NCI-H2227 (cell line): Measurements from ENCODE around the gene BAZ1A.

Source experiments
- DNase-seq: peaks from one replicate; lab custom pipeline; 2025; ENCODE audit not compliant: unreplicated experiment; lab: John Stamatoyannopoulos, UW

BAZ1A gene

DNA sequence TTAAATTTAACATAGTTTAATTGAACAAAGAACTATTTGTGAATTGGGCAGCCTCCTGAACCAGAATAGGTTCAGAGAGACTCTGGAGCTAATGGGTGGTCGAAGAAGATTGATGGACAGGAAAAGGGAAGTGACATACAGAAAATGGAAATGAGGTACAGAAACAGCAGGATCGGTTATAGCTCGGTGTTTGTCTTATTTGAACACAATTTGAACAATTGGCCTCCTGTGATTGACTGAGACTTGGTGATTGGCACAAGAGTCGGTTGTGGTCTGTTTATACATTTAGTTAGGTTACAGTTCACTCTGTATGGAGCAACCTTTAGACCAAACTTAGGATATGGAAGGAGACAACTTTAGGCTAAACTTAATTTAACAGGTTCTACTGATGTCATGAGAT lies 142.4 kb downstream of the BAZ1A start:
- DNase-seq: no peak

DNA sequence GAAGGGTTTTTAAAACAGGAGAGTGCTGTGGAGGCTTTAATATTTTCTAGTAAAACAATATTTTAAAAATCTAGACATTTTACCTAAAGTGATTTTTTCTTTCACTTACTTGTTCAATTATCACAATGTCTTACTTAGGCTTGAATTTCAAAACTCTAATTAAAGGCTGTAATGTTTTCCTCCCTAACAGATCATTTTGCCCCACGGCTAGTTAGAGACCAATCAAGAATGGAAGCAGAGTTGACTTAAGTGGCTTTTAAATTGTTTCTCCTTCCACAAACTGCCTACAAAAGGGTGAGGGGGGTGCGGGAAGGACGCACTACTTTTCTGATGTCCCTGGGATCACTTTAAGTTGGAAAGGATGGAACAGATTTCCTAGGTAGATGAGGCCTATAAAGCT lies 151.3 kb downstream of the BAZ1A start:
- DNase-seq: no peak

DNA sequence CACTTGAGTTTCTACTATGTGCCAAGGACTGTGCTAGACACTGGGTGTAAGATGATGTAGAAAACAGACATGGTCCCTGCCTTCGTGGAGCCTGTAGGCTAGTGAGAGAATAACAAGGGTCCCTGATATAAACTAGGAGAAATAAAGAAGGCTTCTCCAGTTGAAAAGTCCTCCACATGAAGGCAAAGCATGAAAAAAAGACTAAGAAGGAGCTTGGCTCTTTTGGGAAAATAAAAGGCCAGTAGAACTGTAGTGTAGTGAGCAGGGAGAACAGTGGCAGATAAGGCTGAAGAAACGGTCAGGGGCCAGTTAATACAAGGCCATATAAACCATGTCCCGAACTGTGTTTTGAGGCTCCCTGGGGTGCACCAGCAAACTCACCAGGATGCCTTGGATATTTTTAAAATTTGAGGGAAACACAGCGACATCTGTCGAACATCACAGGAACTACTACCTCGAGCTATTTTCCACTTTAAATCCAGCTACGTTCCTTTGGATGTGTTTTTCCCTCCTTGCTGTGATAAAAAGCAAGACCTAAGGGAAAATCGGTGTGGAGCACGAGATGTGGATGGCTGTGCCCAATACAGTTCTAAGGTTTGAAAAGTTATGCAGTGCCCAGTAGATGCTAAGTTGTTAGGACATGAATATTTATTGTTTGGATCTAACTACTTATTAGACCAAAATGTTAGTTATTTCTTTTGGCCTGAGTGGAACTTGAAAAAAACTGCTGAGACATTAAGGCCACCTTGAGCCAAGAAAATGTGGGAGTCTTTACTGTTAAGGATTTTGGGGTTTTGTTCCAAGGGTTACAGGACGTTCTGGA lies 152.2 kb downstream of the BAZ1A start:
- peak; percentile 48 for DNase-seq

DNA sequence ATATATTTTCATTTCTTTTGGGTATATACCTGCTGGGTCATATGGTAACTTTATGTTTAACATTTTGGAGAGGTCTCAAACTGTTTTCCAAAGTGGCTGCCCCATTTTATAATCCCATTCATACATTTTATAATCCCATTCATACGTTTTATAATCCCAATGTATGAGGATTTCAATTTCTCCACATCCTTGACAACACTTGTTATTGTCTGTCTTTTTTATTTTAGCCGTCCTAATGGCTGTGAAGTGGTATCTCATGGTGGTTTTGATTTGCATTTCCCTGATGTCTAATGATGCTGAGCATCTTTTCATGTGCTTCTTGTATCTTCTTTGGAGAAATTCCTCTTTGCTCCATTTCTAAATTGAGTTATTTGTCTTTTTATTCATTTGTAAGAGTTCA lies 154.0 kb downstream of the BAZ1A start:
- DNase-seq: no peak

DNA sequence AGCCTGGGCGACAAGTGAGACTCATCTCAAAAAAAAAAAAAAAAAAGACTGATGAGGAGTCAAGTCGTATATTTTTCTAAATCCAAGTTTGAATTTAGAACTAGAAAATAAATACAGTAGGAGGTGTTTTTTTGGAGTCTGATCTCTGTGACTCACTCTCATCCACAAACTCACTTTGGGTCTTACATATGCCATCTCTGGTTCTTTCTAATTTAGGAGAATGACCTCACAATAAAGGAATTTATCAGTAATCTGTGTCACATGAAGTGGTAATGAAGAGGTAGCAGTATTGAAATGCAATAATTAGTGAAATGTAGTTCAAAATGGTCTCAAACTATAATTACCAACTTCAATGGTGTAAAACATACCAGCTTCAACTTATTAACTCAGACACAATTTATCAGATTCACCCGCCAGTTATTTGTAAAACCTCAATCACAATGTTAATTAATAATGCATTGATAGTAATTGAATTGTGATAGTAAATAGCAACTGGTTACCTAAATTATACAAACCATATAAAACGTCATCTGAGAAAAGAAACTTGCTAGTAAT lies 156.3 kb downstream of the BAZ1A start:
- no peak for DNase-seq

DNA sequence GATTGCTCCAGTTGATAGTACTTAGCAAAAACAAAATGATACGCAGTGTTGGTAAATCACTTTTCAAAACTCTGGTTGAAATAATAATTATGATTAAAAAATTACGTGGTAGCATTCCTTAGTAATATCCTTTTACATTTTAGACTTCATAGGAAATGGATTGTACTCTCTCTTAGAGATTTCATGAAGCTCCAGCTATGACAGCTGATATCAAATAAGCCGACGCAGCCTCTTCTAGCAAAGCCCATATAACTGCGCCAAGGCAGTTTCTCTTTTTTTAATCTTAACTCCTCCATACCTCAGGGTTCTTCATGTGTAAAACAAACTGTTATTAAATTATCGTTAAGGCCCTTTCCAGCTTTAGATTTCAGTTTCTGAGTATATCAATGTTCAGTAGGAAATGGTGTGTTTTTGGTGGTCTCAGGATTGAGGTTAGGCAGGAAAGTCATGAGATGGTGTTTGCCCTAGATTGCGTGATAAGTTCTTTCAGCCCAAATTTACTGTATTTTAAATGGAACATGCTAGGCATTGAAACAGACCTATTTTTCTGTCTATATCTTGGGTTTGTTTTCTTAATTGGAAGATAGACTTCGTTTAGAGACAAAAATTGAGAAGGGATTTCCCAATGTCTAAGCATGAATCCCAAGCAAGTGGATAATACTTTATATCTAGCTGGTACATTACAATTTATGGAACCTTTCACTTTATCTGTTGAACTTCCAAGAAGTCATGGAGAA lies 159.9 kb downstream of the BAZ1A start:
- no peak for DNase-seq

GRCh38 chr14:34714320-34715126 lies 160.6 kb downstream of the BAZ1A start, which contains the start of gene CFL2:
Gene CFL2 (minus strand): TSS chr14:34714593. CDS start chr14:34714540, 53 bp downstream.
- DNase-seq: peak; percentile 89

- peak; percentile 45 for DNase-seq
Observed at GRCh38 chr14:34713681-34714319, 161.4 kb downstream of the BAZ1A start.

GRCh38 chr14:34713122-34713680 lies 162.0 kb downstream of the BAZ1A start:
- no peak for DNase-seq

DNA sequence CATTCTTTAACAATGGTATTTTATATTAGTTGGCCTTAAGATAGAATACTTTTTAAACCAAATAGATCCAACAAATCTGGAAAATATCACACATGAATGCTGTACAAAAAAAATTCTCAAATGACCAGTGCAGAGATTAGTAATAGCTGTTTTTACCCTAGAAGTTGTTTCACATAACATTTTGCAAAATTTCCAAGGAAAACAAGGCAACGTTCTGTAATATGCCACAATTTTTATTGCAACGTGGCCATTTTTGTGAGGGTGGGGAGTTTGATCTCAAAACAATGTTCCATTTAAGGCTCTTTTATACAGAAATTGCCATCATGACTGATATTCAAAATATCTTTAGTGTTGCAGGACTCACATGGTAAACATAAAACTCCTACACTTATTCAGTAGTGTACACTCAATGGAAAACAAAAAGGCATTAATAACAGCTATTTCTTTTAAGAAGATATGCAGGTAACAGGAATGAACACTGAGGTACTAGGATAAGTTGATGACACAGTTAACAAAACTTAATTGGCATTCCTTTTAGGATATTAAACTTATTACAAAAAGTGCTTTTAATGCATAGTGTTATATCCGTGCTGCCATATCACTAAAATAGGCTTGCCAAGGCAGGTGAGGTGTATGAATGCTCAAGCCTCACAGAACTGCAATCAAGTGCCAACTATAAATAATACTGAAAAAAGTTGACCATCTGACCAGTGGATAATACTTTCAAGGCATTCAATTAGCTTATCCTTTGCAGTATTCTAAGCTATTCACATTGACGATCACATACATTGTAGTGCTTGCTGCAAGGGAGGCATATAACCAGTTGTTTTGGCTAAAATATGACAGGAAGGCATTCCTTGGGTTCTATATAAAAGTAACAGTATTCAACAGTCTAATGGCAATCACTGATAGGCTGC lies 163.1 kb downstream of the BAZ1A start:
- no peak for DNase-seq

- no peak for DNase-seq
Observed at GRCh38 chr14:34711169-34711568, 164.0 kb downstream of the BAZ1A start.

DNA sequence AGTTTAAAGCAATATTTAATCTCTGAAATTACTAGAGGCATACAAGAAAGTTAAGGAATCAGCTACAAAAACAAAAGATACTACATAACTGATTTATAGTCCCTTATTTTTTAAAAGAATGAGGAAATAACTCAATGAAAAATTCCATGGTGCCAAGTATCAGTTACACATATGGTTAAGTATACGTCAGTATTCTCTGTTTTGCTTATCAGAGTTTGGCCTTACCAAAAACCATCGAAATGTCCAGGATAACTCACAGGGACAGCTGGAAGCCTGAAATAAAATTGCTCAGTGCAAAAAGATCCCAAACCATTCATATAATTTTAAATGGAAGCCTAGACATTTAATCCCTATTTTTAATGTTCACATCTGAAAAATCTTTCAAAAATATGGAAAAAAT lies 164.4 kb downstream of the BAZ1A start:
- DNase-seq: no peak

GRCh38 chr14:34710006-34710405 lies 165.2 kb downstream of the BAZ1A start:
- DNase-seq: no peak

GRCh38 chr14:34707722-34708121 lies 167.4 kb downstream of the BAZ1A start:
- DNase-seq: no peak
